GM21360 (cell line): Measurements from ENCODE around the gene NRXN2.
"Not testable (repeated sequence)": the region's sequence is repeated elsewhere in the genome, so short reads cannot be mapped to it uniquely, and the experiment has no call there.

Experiments used
- ATAC-seq: cut with Tn5 transposase; IDR thresholded peaks from one replicate; pipeline ENCODE4 v1.9.1; 2021; ENCODE audit warnings: mild to moderate bottlenecking, moderate library complexity; ENCODE audit not compliant: unreplicated experiment

Gene NRXN2

GRCh38 chr11:64595922-64596321, 127.1 kb downstream of the NRXN2 start:
- ATAC-seq = not testable (repeated sequence)

- ATAC-seq = no peak
These were observed 128.6 kb downstream of the NRXN2 start for GRCh38 chr11:64594159-64594939.

GRCh38 chr11:64593156-64594105, 129.6 kb downstream of the NRXN2 start:
- no peak for ATAC-seq

- ATAC-seq = no peak
These were observed 130.3 kb downstream of the NRXN2 start for GRCh38 chr11:64592656-64593055.

- no peak for ATAC-seq
These were observed 130.8 kb downstream of the NRXN2 start for GRCh38 chr11:64592234-64592615.

GRCh38 chr11:64591257-64592233, 131.5 kb downstream of the NRXN2 start:
- no peak for ATAC-seq

- ATAC-seq = no peak
These were observed 132.2 kb downstream of the NRXN2 start, which contains the start of gene SLC22A12 for GRCh38 chr11:64590763-64591221. Gene SLC22A12, plus strand, starts transcription at chr11:64591220. Its CDS starts 337 bp downstream, at chr11:64591557.

- ATAC-seq = no peak
These were observed 134.3 kb downstream of the NRXN2 start for GRCh38 chr11:64588701-64589100.

GRCh38 chr11:64586366-64586765, 136.6 kb downstream of the NRXN2 start:
- no peak for ATAC-seq

GRCh38 chr11:64585150-64585549, 137.8 kb downstream of the NRXN2 start:
- no peak for ATAC-seq

- ATAC-seq = no peak
These were observed 139.4 kb downstream of the NRXN2 start for GRCh38 chr11:64583296-64584262.

- no peak for ATAC-seq
These were observed 140.1 kb downstream of the NRXN2 start for GRCh38 chr11:64582885-64583284.

- ATAC-seq = no peak
These were observed 141.9 kb downstream of the NRXN2 start for GRCh38 chr11:64581057-64581523.

GRCh38 chr11:64580412-64580811, 142.6 kb downstream of the NRXN2 start:
- ATAC-seq = no peak

- no peak for ATAC-seq
These were observed 145.8 kb downstream of the NRXN2 start for GRCh38 chr11:64577202-64577601.

GRCh38 chr11:64572143-64572542, 150.9 kb downstream of the NRXN2 start:
- ATAC-seq = no peak

- no peak for ATAC-seq
These were observed 151.4 kb downstream of the NRXN2 start for GRCh38 chr11:64571410-64572091.

GRCh38 chr11:64571050-64571409, 152.0 kb downstream of the NRXN2 start:
- no peak for ATAC-seq

- no peak for ATAC-seq
These were observed 152.7 kb downstream of the NRXN2 start for GRCh38 chr11:64570341-64570740.
